DND-41 (cell line): ENCODE results near the gene HSP90AB1.
"Not testable (repeated sequence)": the region's sequence is repeated elsewhere in the genome, so short reads cannot be mapped to it uniquely, and the experiment has no call there.

Experiments
- ATAC-seq: fragments of 200-7000 bp; cut with Tn5 transposase; 3 replicates; pipeline ENCODE4 v1.9.1; 2021; ENCODE audit warnings: low read depth; ENCODE audit not compliant: insufficient read depth
- DNase-seq: peaks from one replicate; pipeline ENCODE4 v3.0.0-alpha.2; 2020
- H2AFZ ChIP-seq: 2 replicates; pipeline ENCODE4 v1.6.0; 2012; ENCODE audit warnings: low read depth, low read length
- H3K27ac ChIP-seq: 2 replicates; pipeline ENCODE4 v1.5.1; 2012; ENCODE audit warnings: low read length, inconsistent platforms
- H3K27me3 ChIP-seq: fragments of 200-600 bp; sonication (generic); 2 replicates; pipeline ENCODE4 v1.6.0; 2012; ENCODE audit warnings: low read length, mild to moderate bottlenecking, inconsistent platforms; ENCODE audit not compliant: insufficient read depth, poor library complexity
- H3K36me3 ChIP-seq: 2 replicates; pipeline ENCODE4 v1.5.1; 2012; ENCODE audit warnings: low read length, inconsistent platforms; ENCODE audit not compliant: insufficient read depth
- H3K4me1 ChIP-seq: 2 replicates; pipeline ENCODE4 v1.5.1; 2012; ENCODE audit warnings: mild to moderate bottlenecking, low read length; ENCODE audit not compliant: insufficient read depth
- H3K4me2 ChIP-seq: 2 replicates; pipeline ENCODE4 v1.6.0; 2012; ENCODE audit warnings: mild to moderate bottlenecking, moderate library complexity, low read length, inconsistent platforms; ENCODE audit not compliant: insufficient read depth
- H3K4me3 ChIP-seq, 2 experiments: fragments of 200-600 bp in 1 of 2; shearing (Covaris generic) in 1 of 2; 2 replicates each; pipeline ENCODE4 v1.5.1; 2012 to 2016; ENCODE audit warnings: inconsistent platforms in 2 of 2, low read length in 2 of 2, mild to moderate bottlenecking in 2 of 2, low read depth in 1 of 2, moderate library complexity in 1 of 2
- H3K79me2 ChIP-seq: 2 replicates; pipeline ENCODE4 v1.6.0; 2012; ENCODE audit warnings: low read length, inconsistent platforms; ENCODE audit not compliant: insufficient read depth
- H3K9ac ChIP-seq: 2 replicates; pipeline ENCODE4 v1.6.0; 2012; ENCODE audit warnings: low read depth, mild to moderate bottlenecking, inconsistent platforms, low read length, moderate library complexity
- H3K9me3 ChIP-seq: 2 replicates; pipeline ENCODE4 v1.5.1; 2012; ENCODE audit warnings: low read length, moderate library complexity, mild to moderate bottlenecking, inconsistent platforms; ENCODE audit not compliant: insufficient read depth, severe bottlenecking
- H4K20me1 ChIP-seq: 2 replicates; pipeline ENCODE4 v1.6.0; 2012; ENCODE audit warnings: low read length; ENCODE audit not compliant: insufficient read depth
- CTCF ChIP-seq: IDR thresholded peaks from 2 replicates; pipeline ENCODE4 v1.5.1; 2012; ENCODE audit warnings: borderline replicate concordance, low read length, moderate library complexity, mild to moderate bottlenecking; ENCODE audit not compliant: poor library complexity, severe bottlenecking; ENCODE audit errors: extremely low read depth
- EZH2 ChIP-seq: IDR thresholded peaks from 3 replicates; pipeline ENCODE4 v1.6.1; 2012; ENCODE audit warnings: borderline replicate concordance, low read depth, mild to moderate bottlenecking, moderate library complexity, low read length, inconsistent platforms; ENCODE audit not compliant: severe bottlenecking

HSP90AB1 gene

GRCh38 chr6:44230034-44230675 lies 16.7 kb upstream of the HSP90AB1 start:
- peaks cover 66% of the 10 kb centered on the region for H3K36me3 ChIP-seq
- no peak overlapping the region for H3K4me2 ChIP-seq
- ATAC-seq: no peak
- no peak overlapping the region for H3K4me3 ChIP-seq
- H3K4me1 ChIP-seq: peaks cover 21% of the 10 kb centered on the region
- DNase-seq: no peak
- H3K9me3 ChIP-seq: no peaks in the 10 kb centered on the region
- peaks cover 22% of the 10 kb centered on the region for H4K20me1 ChIP-seq
- no peak overlapping the region for H2AFZ ChIP-seq
- peaks cover 8% of the 10 kb centered on the region for H3K79me2 ChIP-seq
- no peak overlapping the region for H3K9ac ChIP-seq
- TF ChIP-seq CTCF (no peak), EZH2 (no peak)
- no peak overlapping the region for H3K27ac ChIP-seq
- H3K27me3 ChIP-seq: no peaks in the 10 kb centered on the region

GRCh38 chr6:44231426-44231825 lies 15.5 kb upstream of the HSP90AB1 start:
- peaks cover 15% of the 10 kb centered on the region; the same call in 1 of the 2 replicates for H4K20me1 ChIP-seq
- H3K79me2 ChIP-seq, H3K9ac ChIP-seq, H3K4me1 ChIP-seq, H3K27ac ChIP-seq, H3K4me3 ChIP-seq, H2AFZ ChIP-seq, H3K4me2 ChIP-seq, H3K9me3 ChIP-seq, DNase-seq, ATAC-seq, H3K27me3 ChIP-seq: not testable (repeated sequence)
- H3K36me3 ChIP-seq: peaks cover 63% of the 10 kb centered on the region

DNA sequence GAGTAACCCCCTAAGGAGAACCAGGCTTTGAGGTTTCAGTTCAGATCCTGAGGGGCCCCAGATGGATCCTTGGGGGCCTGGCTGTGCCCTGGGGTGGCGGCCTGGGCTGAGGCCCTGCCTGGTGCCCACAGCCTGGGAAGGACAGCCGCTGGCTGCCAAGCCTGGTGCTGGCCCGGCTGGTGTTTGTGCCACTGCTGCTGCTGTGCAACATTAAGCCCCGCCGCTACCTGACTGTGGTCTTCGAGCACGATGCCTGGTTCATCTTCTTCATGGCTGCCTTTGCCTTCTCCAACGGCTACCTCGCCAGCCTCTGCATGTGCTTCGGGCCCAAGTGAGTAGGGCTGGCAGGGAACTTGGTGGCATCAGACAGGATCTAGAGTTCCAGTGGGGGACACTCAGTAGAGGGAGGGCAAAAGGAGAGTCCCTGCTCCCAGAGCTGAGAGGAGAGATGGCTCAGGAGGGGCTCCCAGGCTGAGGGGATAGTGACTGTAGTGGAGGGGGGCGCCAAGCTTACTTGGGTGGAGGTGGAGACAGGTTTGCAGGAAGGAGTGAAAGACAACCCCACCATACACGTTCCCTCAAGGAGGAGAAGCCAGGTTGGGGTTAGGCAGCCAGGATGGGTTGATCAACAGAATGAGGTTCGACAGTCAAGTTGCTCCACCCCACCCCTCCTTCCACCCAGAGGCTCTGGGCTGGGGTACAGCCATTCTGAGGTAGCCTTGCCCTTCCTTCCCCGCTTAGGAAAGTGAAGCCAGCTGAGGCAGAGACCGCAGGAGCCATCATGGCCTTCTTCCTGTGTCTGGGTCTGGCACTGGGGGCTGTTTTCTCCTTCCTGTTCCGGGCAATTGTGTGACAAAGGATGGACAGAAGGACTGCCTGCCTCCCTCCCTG lies 14.0 kb upstream of the HSP90AB1 start:
- DNase-seq (no peak), ATAC-seq (no peak)
- H3K27me3 ChIP-seq: no peaks in the 10 kb centered on the region
- H3K9me3 ChIP-seq: no peaks in the 10 kb centered on the region
- H3K4me3 ChIP-seq: no peak overlapping the region
- peaks cover 2% of the 10 kb centered on the region; the same call in 1 of the 2 replicates for H4K20me1 ChIP-seq
- peaks cover 63% of the 10 kb centered on the region for H3K36me3 ChIP-seq
- peaks cover 10% of the 10 kb centered on the region for H3K4me1 ChIP-seq
- no peak overlapping the region for H3K27ac ChIP-seq
- TF ChIP-seq CTCF (no peak), EZH2 (no peak)
- H2AFZ ChIP-seq: no peak overlapping the region
- no peaks in the 10 kb centered on the region for H3K79me2 ChIP-seq
- no peak overlapping the region for H3K9ac ChIP-seq
- no peak overlapping the region for H3K4me2 ChIP-seq

- Histone ChIP-seq H3K27ac (no peak overlapping the region), H4K20me1 (no peaks in the 10 kb centered on the region; the same call in 1 of the 2 replicates), H2AFZ (no peak overlapping the region), H3K79me2 (no peaks in the 10 kb centered on the region), H3K9me3 (no peaks in the 10 kb centered on the region), H3K4me1 (peaks cover 16% of the 10 kb centered on the region), H3K36me3 (peaks cover 56% of the 10 kb centered on the region), H3K4me3 (no peak overlapping the region), H3K4me2 (no peak overlapping the region), H3K9ac (no peak overlapping the region), H3K27me3 (no peaks in the 10 kb centered on the region)
- no peak for DNase-seq
- TF ChIP-seq EZH2 (no peak), CTCF (no peak)
- no peak for ATAC-seq
These were observed 13.3 kb upstream of the HSP90AB1 start for GRCh38 chr6:44233567-44234100.
